SJCRH30 (cell line): ENCODE results near the gene ANAPC4. TPM values are rescaled to one million over a fixed set of nuclear protein-coding genes. Genes with fewer than 3 reads are reported as not detected.
"Not testable (repeated sequence)": the region's sequence is repeated elsewhere in the genome, so short reads cannot be mapped to it uniquely, and the experiment has no call there.

ENCODE experiments used
- DNase-seq, 2 experiments: peaks; one replicate each; pipeline ENCODE4 v3.0.0-alpha.2; 2015 to 2020
- H3K27ac ChIP-seq: fragments of 250-450 bp; sonication (Bioruptor Pico); 2 replicates; pipeline ENCODE4 v1.5.1; 2020; ENCODE audit warnings: mild to moderate bottlenecking, moderate library complexity
- H3K27me3 ChIP-seq: fragments of 250-450 bp; sonication (Bioruptor Pico); 2 replicates; pipeline ENCODE4 v1.5.1; 2020; ENCODE audit warnings: mild to moderate bottlenecking, moderate library complexity
- H3K36me3 ChIP-seq: fragments of 250-450 bp; sonication (Bioruptor Pico); 2 replicates; pipeline ENCODE4 v1.5.1; 2020; ENCODE audit warnings: mild to moderate bottlenecking, moderate library complexity
- H3K4me1 ChIP-seq: fragments of 250-450 bp; sonication (Bioruptor Pico); 2 replicates; pipeline ENCODE4 v1.5.1; 2020; ENCODE audit warnings: mild to moderate bottlenecking, moderate library complexity
- H3K4me3 ChIP-seq: fragments of 250-450 bp; sonication (Bioruptor Pico); 2 replicates; pipeline ENCODE4 v1.5.1; 2020; ENCODE audit warnings: mild to moderate bottlenecking, moderate library complexity
- H3K9me3 ChIP-seq: fragments of 250-450 bp; sonication (Bioruptor Pico); replicated peaks from 2 replicates; pipeline ENCODE4 v1.5.1; 2020; ENCODE audit warnings: mild to moderate bottlenecking, moderate library complexity
- total RNA-seq: library from RNA; depleted of rRNA; stranded (reverse); fragments of >200 nt; shearing (Covaris generic); gene quantifications from 2 replicates; pipeline ENCODE4 v1.2.3, GENCODE V29; 2014; rRNA removed

The ANAPC4 gene, protein sequence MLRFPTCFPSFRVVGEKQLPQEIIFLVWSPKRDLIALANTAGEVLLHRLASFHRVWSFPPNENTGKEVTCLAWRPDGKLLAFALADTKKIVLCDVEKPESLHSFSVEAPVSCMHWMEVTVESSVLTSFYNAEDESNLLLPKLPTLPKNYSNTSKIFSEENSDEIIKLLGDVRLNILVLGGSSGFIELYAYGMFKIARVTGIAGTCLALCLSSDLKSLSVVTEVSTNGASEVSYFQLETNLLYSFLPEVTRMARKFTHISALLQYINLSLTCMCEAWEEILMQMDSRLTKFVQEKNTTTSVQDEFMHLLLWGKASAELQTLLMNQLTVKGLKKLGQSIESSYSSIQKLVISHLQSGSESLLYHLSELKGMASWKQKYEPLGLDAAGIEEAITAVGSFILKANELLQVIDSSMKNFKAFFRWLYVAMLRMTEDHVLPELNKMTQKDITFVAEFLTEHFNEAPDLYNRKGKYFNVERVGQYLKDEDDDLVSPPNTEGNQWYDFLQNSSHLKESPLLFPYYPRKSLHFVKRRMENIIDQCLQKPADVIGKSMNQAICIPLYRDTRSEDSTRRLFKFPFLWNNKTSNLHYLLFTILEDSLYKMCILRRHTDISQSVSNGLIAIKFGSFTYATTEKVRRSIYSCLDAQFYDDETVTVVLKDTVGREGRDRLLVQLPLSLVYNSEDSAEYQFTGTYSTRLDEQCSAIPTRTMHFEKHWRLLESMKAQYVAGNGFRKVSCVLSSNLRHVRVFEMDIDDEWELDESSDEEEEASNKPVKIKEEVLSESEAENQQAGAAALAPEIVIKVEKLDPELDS
- total RNA-seq = 35.4 and 49.8 TPM in 2 replicates

DNA sequence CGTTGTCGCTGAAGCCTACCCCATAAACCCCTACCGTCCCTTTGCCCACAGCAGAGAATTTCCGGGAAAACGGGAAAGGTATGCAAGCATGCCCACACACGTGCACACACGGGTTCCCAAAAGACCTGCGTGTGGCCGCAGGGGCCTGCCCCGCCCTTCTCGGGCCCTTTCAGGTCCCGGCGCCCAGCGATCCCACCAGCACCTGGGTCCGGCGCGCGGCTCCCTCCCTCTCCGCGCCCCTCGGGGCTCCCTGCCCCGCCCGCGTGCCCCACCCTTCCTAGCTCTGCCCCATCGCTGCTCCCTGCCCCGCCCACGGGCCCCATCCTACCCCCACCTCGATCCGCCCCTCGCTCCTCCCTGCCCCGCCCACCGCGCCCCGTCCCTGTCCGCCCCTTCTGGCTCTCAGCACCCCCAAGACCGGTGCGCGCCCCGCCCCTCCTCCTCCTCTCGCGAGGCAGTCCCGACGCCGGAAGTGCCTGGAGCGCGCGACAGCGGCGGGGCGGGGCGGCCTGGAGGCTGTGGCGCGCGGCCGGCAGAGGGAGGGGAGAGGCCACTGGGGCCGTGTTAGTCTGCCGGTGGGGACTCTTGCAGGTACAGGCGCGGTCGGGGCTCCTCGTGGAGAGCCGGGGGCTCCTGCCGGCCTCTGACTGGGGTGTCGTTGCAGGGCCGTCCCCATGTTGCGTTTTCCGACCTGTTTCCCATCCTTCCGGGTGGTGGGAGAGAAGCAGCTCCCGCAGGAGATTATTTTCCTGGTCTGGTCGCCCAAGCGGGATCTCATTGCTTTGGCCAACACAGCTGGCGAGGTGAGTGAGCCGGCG, at the start of gene ANAPC4:
Gene ANAPC4 (plus strand): TSS at position 510 of the 818 bp plus-strand sequence. CDS start 165 bp downstream, at position 675.
- H3K36me3 ChIP-seq = peaks cover 22% of the 10 kb centered on the region
- DNase-seq = peak; percentile 98 to 99
- H3K4me1 ChIP-seq = peaks cover 10% of the 10 kb centered on the region
- no peaks in the 10 kb centered on the region for H3K27me3 ChIP-seq
- H3K4me3 ChIP-seq = peak within 1 kb of the TSS; percentile 80
- H3K9me3 ChIP-seq = no peaks in the 10 kb centered on the region
- H3K27ac ChIP-seq = peak within 1 kb of the TSS; percentile 45

DNA sequence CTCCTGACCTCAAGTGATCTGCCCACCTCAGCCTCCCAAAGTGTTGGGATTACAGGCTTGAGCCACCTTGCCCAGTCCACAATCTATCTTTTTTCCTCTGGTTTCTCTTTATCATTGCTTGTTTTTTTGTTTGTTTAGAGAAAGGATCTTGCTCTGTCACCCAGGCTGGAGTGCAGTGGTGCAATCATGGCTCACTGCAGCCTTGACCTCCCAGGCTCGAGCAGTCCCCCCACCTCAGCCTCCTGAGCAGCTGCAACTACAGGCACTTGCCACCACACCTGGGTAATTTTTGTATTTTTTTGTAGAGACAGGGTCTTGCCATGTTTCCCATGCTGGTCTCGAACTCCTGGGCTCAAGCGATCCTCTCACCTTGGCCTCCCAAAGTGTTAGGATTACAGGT, 48.6 kb upstream of the ANAPC4 start:
- not testable (repeated sequence) for H3K4me3 ChIP-seq, H3K9me3 ChIP-seq, H3K27ac ChIP-seq, H3K36me3 ChIP-seq, DNase-seq, H3K4me1 ChIP-seq, H3K27me3 ChIP-seq

DNA sequence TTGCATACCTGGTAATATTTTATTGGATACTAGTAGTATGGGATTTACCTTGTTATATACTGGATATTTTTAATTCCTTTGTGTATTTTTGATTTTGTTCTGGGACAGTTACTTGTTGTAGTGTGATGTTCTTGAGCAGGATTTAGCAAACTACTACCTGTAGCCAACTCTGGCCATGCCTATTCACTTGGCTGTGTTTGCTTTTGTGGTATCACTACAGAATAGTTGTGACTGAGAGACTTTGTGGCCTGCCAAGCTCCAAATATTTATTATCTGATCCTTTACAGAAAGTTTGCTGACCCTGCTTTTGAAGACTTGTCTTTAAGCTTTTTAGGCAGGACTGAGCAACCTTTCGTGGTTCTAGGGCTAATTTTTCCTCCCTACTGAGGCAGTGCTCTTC, 46.7 kb upstream of the ANAPC4 start:
- Histone ChIP-seq H3K27ac (no peak overlapping the region), H3K36me3 (peaks cover 4% of the 10 kb centered on the region; the same call in 1 of the 2 replicates), H3K9me3 (no peaks in the 10 kb centered on the region), H3K4me1 (no peaks in the 10 kb centered on the region), H3K4me3 (no peak overlapping the region), H3K27me3 (no peaks in the 10 kb centered on the region)
- DNase-seq = no peak

DNA sequence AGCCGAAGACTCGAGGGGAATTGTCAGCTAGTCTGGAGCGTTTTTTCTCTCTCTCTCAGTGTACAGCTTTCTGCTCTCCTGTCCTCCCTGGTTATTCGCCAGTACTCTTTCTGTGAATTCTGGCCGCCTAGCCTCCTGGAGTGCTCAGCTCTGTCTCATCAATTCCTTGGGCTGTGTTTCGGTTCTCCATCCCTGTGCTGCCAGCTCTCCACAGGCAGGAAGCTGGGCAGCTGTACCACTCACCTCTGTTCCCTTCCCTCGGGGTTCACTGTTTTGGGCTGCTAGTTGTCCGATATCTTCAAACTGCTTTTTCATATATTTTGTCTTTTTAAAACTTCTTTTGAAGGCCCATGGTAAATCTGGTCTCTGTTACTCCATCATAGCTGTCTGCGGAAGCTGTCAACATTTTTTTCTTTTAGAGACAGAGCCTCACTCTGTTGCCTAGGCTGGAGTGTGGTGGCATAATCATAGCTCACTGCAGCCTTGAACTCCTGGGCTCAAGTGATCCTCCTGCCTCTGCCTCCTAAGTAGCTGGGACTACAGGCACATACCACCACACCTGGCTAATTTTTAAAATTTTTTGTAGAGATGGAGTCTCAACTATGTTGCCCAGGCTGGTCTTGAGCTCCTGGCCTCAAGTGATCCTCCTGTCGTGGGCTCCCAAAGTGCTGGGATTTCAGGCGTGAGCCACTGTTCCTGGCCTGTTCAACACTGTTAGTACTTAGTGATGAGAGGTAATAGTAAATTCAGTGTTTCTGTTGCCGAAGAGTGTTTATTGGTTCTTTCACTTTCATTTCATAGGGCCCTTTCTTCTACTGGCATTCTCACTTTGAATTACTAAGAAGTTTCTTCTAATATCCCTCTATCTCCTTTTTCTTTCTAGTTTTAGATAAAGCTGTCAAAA, 45.9 kb upstream of the ANAPC4 start:
- DNase-seq = no peak
- H3K36me3 ChIP-seq = peaks cover 9% of the 10 kb centered on the region; the same call in 1 of the 2 replicates
- H3K9me3 ChIP-seq = no peaks in the 10 kb centered on the region
- H3K27me3 ChIP-seq = no peaks in the 10 kb centered on the region
- no peak overlapping the region for H3K27ac ChIP-seq
- no peaks in the 10 kb centered on the region for H3K4me1 ChIP-seq
- H3K4me3 ChIP-seq = no peak overlapping the region

DNA sequence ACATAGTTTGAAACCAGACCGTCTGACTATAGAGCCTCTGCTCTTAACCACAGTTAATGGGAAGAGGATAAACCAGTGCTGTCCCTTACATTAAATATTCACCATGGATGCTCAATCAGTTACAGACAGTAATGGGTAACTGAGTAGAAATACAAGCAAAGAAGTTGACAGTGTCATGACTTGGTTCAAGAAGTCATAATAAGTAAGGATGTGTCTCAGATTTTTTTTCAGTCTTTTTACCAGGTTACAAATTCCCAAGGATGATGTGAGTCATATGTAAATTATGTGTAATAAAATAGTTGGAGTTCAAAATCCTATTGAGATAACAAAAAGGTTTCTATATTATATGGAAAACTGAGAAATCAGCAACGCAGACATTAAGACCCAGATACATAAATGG, 33.4 kb upstream of the ANAPC4 start:
- no peaks in the 10 kb centered on the region for H3K9me3 ChIP-seq
- no peaks in the 10 kb centered on the region for H3K27me3 ChIP-seq
- H3K36me3 ChIP-seq = peaks cover 14% of the 10 kb centered on the region
- H3K4me3 ChIP-seq = no peak overlapping the region
- no peaks in the 10 kb centered on the region for H3K4me1 ChIP-seq
- DNase-seq = no peak
- no peak overlapping the region for H3K27ac ChIP-seq

DNA sequence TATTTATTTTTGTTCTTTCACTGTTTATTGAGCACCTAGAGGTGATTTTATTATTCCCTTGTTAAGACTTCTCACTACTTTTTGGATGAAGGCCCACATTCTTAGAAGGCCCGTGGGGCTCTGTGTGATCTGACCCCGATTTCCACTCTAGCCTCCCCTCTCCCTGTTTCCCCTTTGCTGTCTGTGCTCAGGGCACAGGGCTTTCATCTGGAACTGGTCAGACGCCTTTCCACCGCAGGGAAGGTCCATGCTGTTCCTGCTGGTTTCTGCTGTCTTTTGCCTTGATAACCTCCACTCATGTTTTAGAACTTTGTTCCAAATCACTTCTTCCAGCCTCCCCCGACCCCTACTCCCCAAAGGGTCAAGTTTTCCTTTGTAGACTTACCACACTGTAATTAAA, 31.3 kb upstream of the ANAPC4 start:
- no peaks in the 10 kb centered on the region for H3K4me1 ChIP-seq
- H3K27ac ChIP-seq = no peak overlapping the region
- H3K36me3 ChIP-seq = peaks cover 12% of the 10 kb centered on the region
- no peak for DNase-seq
- H3K27me3 ChIP-seq = no peaks in the 10 kb centered on the region
- no peak overlapping the region for H3K4me3 ChIP-seq
- no peaks in the 10 kb centered on the region for H3K9me3 ChIP-seq

DNA sequence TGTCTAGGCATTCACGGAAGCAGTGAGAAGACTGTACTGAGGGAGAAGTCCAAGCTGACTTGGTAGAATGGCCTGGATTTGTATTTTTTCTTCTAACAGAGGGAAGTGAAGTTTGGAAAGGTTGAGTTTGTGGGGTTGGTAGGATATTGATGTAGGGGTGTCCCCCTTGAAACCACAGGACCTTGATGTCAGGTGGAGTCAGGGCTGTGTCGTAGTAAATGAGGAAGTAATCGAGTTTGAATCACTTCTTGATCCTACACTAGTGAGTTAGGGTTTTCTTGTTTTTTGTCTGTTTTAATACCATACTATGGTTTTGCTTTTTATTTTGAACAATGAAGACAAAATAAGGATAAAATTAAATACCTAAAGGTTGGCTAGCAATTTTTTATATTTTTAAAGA, 30.1 kb upstream of the ANAPC4 start:
- no peak for DNase-seq
- Histone ChIP-seq H3K27ac (no peak overlapping the region), H3K9me3 (no peaks in the 10 kb centered on the region), H3K27me3 (no peaks in the 10 kb centered on the region), H3K36me3 (peaks cover 12% of the 10 kb centered on the region), H3K4me3 (no peak overlapping the region), H3K4me1 (no peaks in the 10 kb centered on the region)

DNA sequence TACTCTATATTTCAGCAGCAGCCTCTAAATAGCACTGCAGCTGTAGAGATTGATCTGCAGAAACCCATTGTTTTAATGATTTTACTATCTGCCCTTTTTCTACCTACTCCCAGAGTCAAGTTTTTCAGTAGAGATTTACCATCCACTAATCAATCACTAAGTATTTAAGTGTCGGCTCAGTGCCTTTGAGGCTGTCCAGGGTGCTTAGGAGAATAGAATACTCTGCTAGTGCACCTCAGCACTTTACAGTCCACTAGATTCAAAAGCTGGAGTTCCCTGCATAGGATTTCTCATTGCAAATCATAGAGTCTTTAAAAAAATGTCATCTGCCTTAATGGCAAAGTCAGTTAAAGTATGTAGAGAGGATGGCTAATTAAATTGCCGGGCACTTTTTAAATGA, 29.6 kb upstream of the ANAPC4 start:
- H3K9me3 ChIP-seq = no peaks in the 10 kb centered on the region
- no peaks in the 10 kb centered on the region for H3K27me3 ChIP-seq
- no peak overlapping the region for H3K4me3 ChIP-seq
- DNase-seq = no peak
- H3K36me3 ChIP-seq = peaks cover 12% of the 10 kb centered on the region
- H3K27ac ChIP-seq = no peak overlapping the region
- H3K4me1 ChIP-seq = no peaks in the 10 kb centered on the region

DNA sequence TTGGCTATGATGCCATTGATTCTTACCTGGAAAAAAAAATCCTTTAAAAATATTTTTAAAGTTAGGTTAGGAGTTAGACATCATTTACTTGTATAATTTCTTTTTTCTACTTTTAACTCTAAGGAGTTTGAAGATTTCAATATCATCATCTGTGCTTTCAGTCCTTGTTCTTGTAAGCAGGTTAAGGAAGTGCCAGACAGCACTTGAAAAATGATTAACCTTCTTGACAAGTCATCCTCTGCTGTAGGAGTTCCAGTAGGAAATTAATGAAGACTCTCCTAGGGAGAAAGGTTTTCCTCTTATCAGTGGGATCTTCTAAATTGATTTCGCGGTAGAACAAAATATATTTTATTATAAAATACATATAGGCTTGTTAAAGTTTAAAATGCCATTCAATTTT, 29.1 kb upstream of the ANAPC4 start:
- Histone ChIP-seq H3K9me3 (no peaks in the 10 kb centered on the region), H3K36me3 (peaks cover 12% of the 10 kb centered on the region), H3K4me1 (no peaks in the 10 kb centered on the region), H3K27ac (no peak overlapping the region), H3K4me3 (no peak overlapping the region), H3K27me3 (no peaks in the 10 kb centered on the region)
- no peak for DNase-seq

DNA sequence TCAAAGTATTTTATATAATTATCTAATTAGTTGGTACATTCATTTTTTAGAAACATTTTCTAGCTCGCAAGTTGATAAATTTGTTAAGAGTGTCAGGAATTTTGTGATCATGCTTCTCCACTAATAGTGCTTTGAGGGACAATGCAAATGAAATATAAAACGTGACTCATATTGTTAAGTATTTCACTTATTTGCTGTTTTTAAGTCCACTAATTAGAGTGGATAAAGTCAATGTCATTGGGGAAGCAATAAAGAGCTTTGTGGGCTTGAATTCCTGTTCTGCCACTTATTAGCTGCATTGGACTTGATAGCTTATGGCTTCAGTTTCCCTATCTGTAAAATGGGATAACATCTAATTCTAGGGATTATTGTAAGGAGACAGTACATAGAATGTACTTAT, 26.5 kb upstream of the ANAPC4 start:
- H3K4me1 ChIP-seq = no peaks in the 10 kb centered on the region
- H3K27ac ChIP-seq = no peak overlapping the region
- H3K4me3 ChIP-seq = no peak overlapping the region
- peaks cover 4% of the 10 kb centered on the region for H3K36me3 ChIP-seq
- no peaks in the 10 kb centered on the region for H3K27me3 ChIP-seq
- no peak for DNase-seq
- H3K9me3 ChIP-seq = no peaks in the 10 kb centered on the region

DNA sequence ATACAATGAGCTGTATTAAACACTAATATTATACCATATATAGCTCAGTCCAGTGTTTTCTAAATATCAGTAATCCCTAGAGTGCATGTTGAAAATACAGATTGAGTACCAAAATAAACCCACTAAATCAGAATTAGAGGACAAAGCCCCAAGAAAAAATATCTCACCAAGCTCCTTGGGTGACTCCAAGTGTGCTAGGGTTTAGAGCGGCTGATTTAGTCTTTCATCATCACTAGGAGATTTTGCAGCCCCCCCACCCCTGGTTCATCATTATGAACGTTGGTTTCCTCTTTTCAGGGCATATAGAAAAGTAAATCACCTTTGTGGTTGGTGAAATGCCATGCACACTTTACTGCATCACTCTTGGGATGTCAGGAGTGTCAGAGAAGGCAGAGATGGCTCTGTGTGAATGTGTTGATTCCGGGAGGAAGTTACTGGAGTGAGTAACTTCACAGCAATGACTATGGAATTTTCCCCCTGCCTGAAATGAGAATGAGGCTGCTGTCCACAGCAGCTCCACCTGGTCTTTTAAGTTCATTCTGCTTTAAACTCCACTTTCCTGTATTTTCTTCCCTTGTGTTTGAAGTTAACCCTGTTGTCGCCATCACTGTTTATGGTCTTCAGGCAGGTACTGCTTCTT, 25.2 kb upstream of the ANAPC4 start:
- DNase-seq = no peak
- Histone ChIP-seq H3K4me3 (no peak overlapping the region), H3K27me3 (no peaks in the 10 kb centered on the region), H3K4me1 (no peaks in the 10 kb centered on the region), H3K36me3 (peaks cover 4% of the 10 kb centered on the region), H3K27ac (no peak overlapping the region), H3K9me3 (no peaks in the 10 kb centered on the region)

DNA sequence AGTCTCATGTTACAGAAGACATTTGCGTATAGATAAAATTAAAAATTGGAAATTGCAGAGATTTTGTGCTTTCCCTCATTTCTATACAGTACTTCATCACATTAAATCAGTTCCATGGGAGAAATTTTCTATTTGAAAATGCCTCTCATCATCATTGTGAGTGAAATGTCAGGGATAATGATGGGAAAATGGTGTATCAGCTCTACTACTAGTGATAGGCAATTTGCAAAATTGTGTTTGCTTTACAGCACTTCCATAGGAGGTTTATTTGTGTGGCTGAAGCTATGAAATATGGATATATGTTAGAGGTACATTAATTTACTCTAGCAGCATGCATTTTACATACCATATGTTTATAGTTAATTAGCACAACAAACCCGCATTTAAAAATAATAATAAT, 21.0 kb upstream of the ANAPC4 start:
- Histone ChIP-seq H3K36me3 (peaks cover 4% of the 10 kb centered on the region), H3K27ac (no peak overlapping the region), H3K4me3 (no peak overlapping the region), H3K9me3 (no peaks in the 10 kb centered on the region; the same call in 1 of the 2 replicates), H3K4me1 (no peaks in the 10 kb centered on the region), H3K27me3 (no peaks in the 10 kb centered on the region)
- no peak for DNase-seq

DNA sequence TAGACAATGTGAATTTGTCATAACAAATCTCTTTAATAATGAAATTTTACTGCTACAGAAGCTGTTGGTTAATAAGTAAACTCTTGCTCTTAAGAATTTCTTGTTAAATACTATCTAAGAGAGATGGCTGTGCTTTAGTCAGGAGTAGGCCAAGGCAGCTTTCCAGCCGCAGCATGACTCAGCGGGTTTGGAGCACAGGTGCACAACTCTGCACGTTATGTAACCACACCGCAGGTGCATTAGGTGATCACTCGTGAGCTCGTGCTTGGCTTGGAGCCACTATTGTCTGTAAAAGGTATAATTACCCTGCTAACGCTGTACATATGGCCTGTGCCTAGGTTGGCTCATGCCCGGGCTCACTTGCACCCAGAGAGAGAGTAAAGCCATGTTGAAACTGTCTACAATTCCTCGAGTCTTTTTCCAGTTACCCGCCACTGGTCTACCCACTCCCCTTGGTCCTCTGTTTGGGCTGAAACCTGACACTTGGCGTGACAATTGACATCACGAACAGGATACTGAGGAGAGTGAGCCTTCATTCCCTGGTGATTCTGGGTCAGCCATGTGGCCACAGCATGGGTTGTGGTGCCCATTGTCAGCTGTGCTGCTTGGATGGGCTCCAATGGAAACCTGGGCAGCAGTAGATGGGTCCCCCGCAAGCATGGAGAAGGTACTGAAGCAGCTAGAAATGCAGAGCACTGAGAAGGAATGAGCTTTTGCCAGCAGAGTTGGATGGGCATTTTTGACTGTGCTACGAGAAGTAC, 18.4 kb upstream of the ANAPC4 start:
- Histone ChIP-seq H3K27me3 (no peaks in the 10 kb centered on the region), H3K9me3 (no peaks in the 10 kb centered on the region; the same call in 1 of the 2 replicates), H3K36me3 (no peaks in the 10 kb centered on the region; the same call in 1 of the 2 replicates), H3K4me1 (no peaks in the 10 kb centered on the region), H3K4me3 (no peak overlapping the region), H3K27ac (no peak overlapping the region)
- DNase-seq = no peak
